Activated CD4-positive, alpha-beta memory T cell treated with anti-CD3 and anti-CD28 coated beads, Interleukin-2, amount 10 ng/mL, durations not matched to agents 7 days and 5 days (primary cell): ENCODE results near the gene SEC14L1. TPM values are rescaled to one million over a fixed set of nuclear protein-coding genes. Genes with fewer than 3 reads are reported as not detected.
A peak's percentile ranks its signal among the peaks of the same experiment; 100 is the strongest.

Experiments used
- CTCF ChIA-PET: fragments of 350-600 bp; sonication (Branson Sonifier 250); formaldehyde crosslinking; loops from one replicate; lab custom pipeline; 2021; ENCODE audit warnings: antibody characterized with exemption, inconsistent platforms; lab: Charles Lee
- POLR2A ChIA-PET: fragments of 350-600 bp; sonication (Branson Sonifier 250); formaldehyde crosslinking; loops from one replicate; lab custom pipeline; 2021; ENCODE audit warnings: antibody characterized with exemption; lab: Charles Lee
- DNase-seq: peaks from one replicate; pipeline ENCODE4 v3.0.0-alpha.2; 2020
- H3K27ac Mint-ChIP-seq: one replicate; pipeline ENCODE4 v1.8.0; 2021; ENCODE audit warnings: mild to moderate bottlenecking, mixed read lengths
- H3K27me3 Mint-ChIP-seq: one replicate; pipeline ENCODE4 v1.8.0; 2021; ENCODE audit warnings: mixed read lengths
- H3K36me3 Mint-ChIP-seq: one replicate; pipeline ENCODE4 v1.8.0; 2021; ENCODE audit warnings: low read depth, mixed read lengths
- H3K4me1 Mint-ChIP-seq: one replicate; pipeline ENCODE4 v1.8.0; 2021; ENCODE audit warnings: mixed read lengths
- H3K4me3 Mint-ChIP-seq: one replicate; pipeline ENCODE4 v1.8.0; 2021; ENCODE audit warnings: mild to moderate bottlenecking, mixed read lengths
- H3K9me3 Mint-ChIP-seq: one replicate; pipeline ENCODE4 v1.8.0; 2021; ENCODE audit warnings: mixed read lengths
- total RNA-seq, 2 experiments: library from RNA; stranded (reverse); gene quantifications; one replicate each; pipeline ENCODE4 v1.2.3, GENCODE V29; 2021

SEC14L1 gene
- total RNA-seq, 2 experiments from 2014 or later, result 77.2 to 82.2 TPM

- Mint-ChIP-seq H3K4me1 (no peaks in the 10 kb centered on the region), H3K27me3 (no peaks in the 10 kb centered on the region), H3K27ac (no peak overlapping the region), H3K36me3 (peaks cover 73% of the 10 kb centered on the region), H3K4me3 (no peak overlapping the region), H3K9me3 (no peaks in the 10 kb centered on the region)
- no peak for DNase-seq
- ChIA-PET POLR2A (no interaction called here), CTCF (interaction anchor here (0.7 kb wide), 1 partner anchor 993 kb away, joined by 3 read pairs; no protein-coding TSS in a partner anchor)
Measured at GRCh38 chr17:77210331-77210730, 69.6 kb downstream of the SEC14L1 start.

GRCh38 chr17:77210946-77211541 lies 70.3 kb downstream of the SEC14L1 start:
- Mint-ChIP-seq H3K4me1 (no peaks in the 10 kb centered on the region), H3K27ac (no peak overlapping the region), H3K4me3 (no peak overlapping the region), H3K27me3 (no peaks in the 10 kb centered on the region), H3K9me3 (no peaks in the 10 kb centered on the region), H3K36me3 (peaks cover 67% of the 10 kb centered on the region)
- DNase-seq, result no peak
- ChIA-PET CTCF (no interaction called here), POLR2A (no interaction called here)

DNA sequence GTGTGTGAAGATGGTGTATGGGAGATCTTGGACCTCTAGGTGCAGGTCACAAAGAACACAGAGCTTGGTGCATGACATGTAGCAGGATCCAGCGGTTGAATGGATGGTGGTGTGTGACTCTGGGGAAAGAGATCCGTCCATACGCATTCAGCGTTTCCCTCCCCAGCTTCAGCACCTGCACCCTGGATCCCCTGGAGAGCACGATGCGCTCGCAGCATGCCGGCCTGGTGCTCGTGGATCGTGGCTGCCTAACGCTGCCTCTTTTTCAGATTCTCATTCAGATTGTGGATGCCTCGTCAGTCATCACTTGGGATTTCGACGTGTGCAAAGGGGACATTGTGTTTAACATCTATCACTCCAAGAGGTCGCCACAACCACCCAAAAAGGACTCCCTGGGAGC lies 70.9 kb downstream of the SEC14L1 start:
- Mint-ChIP-seq H3K27ac (no peak overlapping the region), H3K4me3 (no peak overlapping the region)
- POLR2A ChIA-PET, result no interaction called here

DNA sequence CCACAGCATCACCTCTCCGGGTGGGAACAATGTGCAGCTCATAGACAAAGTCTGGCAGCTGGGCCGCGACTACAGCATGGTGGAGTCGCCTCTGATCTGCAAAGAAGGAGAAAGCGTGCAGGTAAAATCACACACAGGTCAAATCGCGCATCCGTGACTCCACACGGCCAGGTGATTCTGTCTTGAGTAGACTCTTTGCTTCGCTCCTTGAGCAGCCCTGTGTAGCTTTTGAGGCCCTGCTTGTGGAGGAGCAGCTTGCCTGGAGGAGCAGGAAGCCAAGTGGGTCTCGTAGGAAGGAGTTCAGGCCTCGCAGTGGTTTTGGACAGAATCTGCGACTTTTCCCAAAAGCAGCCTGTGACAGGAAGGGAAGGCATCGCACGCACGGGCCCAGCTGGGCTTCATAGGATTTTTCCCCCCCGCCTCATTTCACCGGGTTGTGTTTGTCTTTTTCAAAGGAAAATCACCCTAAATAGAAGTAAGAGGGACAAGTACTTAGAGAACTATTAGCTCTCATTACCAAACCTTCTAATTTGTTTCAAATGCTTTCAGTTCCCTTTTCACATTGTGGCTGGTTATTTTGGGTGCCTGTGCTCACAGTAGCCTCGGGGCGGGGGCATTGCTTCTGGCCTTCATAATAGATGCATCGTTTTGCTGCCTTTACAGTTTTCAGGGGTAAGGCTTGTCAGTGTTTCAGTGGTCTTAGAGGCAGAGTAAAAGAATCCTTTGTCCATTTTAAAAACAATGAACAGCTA lies 71.5 kb downstream of the SEC14L1 start:
- Mint-ChIP-seq H3K9me3 (no peaks in the 10 kb centered on the region), H3K27ac (no peak overlapping the region), H3K4me3 (no peak overlapping the region), H3K4me1 (no peaks in the 10 kb centered on the region), H3K36me3 (peaks cover 61% of the 10 kb centered on the region), H3K27me3 (no peaks in the 10 kb centered on the region)
- DNase-seq, result no peak
- ChIA-PET CTCF (no interaction called here), POLR2A (no interaction called here)

More for the DNA sequence above, 70.9 kb downstream of the SEC14L1 start:
- no peaks in the 10 kb centered on the region for H3K27me3 Mint-ChIP-seq
- H3K9me3 Mint-ChIP-seq, result no peaks in the 10 kb centered on the region
- CTCF ChIA-PET, result no interaction called here
- H3K4me1 Mint-ChIP-seq, result no peaks in the 10 kb centered on the region
- H3K36me3 Mint-ChIP-seq, result peaks cover 60% of the 10 kb centered on the region
- DNase-seq, result no peak

DNA sequence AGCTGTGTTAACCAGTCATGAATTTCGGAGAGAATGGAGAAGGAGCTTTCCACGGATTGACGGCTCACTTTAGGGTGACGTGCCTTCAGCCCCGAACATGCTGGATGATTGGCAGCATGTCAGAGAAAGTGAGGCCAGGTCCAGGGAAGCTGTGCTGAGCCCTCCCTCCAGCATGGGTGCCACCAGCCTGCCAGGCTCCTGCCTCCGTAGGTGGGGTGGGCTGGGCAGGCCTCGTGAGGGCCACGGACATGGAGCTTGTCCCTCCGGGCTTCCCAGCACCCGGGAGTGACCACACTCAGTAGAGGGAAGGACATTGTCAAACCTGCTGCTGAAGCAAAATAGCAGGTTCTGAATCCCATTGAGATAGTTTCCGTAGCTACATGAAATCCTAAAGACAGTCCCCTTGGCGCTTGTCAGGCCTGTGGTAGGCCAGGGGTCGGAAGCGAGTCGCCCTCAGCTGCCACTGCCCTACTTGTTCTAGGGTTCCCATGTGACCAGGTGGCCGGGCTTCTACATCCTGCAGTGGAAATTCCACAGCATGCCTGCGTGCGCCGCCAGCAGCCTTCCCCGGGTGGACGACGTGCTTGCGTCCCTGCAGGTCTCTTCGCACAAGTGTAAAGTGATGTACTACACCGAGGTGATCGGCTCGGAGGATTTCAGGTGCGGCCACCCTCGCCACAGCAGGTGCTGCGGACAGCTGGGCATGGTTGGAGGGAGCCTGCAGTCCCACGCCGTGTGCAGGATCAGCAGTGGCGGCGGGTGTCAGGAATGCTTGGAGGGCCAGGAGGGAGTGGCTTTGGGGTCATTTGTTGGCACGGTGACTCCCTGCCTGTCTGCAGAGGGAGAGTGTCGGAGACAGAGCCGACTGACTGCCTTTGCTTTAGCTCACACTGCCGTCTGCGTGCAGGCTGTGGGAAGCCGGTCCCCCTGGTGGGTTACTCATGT lies 72.3 kb downstream of the SEC14L1 start:
- H3K9me3 Mint-ChIP-seq, result no peaks in the 10 kb centered on the region
- H3K4me3 Mint-ChIP-seq, result no peak overlapping the region
- peaks cover 60% of the 10 kb centered on the region for H3K36me3 Mint-ChIP-seq
- CTCF ChIA-PET, result no interaction called here
- POLR2A ChIA-PET, result no interaction called here
- no peaks in the 10 kb centered on the region for H3K27me3 Mint-ChIP-seq
- no peak overlapping the region for H3K27ac Mint-ChIP-seq
- no peak for DNase-seq
- H3K4me1 Mint-ChIP-seq, result no peaks in the 10 kb centered on the region

GRCh38 chr17:77213778-77214132 lies 73.0 kb downstream of the SEC14L1 start:
- no peak for DNase-seq
- H3K4me3 Mint-ChIP-seq, result no peak overlapping the region
- H3K27ac Mint-ChIP-seq, result no peak overlapping the region
- ChIA-PET POLR2A (no interaction called here), CTCF (no interaction called here)
- no peaks in the 10 kb centered on the region for H3K4me1 Mint-ChIP-seq
- H3K27me3 Mint-ChIP-seq, result no peaks in the 10 kb centered on the region
- no peaks in the 10 kb centered on the region for H3K9me3 Mint-ChIP-seq
- peaks cover 57% of the 10 kb centered on the region for H3K36me3 Mint-ChIP-seq

- no peak for DNase-seq
- H3K4me1 Mint-ChIP-seq, result no peaks in the 10 kb centered on the region
- CTCF ChIA-PET, result no interaction called here
- H3K4me3 Mint-ChIP-seq, result no peak overlapping the region
- H3K9me3 Mint-ChIP-seq, result no peaks in the 10 kb centered on the region
- no peak overlapping the region for H3K27ac Mint-ChIP-seq
- no peaks in the 10 kb centered on the region for H3K27me3 Mint-ChIP-seq
- POLR2A ChIA-PET, result no interaction called here
- H3K36me3 Mint-ChIP-seq, result peaks cover 55% of the 10 kb centered on the region
Measured at GRCh38 chr17:77214328-77214727, 73.6 kb downstream of the SEC14L1 start.

DNA sequence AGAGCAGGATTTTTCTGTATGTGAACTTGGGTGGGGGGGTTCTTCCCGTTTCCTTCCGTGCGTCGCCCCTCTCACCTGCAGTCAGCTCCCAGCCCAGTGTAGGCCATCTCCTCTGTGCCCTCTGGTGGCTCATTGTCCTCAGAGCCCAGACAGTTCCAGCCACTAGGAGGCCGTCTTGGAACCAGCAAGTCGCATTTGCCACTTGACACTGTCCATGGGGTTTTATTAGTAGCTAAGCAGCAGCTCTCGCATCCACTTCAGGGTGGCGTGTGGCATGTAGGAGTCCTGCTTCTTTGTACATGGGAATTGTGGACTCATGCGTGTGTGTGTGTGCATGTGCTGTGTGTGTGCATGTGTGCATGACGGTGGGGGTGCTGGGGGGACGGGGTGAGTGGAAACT lies 74.0 kb downstream of the SEC14L1 start:
- Mint-ChIP-seq H3K27ac (no peak overlapping the region), H3K4me3 (no peak overlapping the region), H3K9me3 (no peaks in the 10 kb centered on the region), H3K4me1 (no peaks in the 10 kb centered on the region), H3K27me3 (no peaks in the 10 kb centered on the region), H3K36me3 (peaks cover 53% of the 10 kb centered on the region)
- ChIA-PET POLR2A (no interaction called here), CTCF (interaction anchor here (0.9 kb wide), 1 partner anchor 128 kb away, joined by 3 read pairs; no protein-coding TSS in a partner anchor)
- peak; percentile 24 for DNase-seq

DNA sequence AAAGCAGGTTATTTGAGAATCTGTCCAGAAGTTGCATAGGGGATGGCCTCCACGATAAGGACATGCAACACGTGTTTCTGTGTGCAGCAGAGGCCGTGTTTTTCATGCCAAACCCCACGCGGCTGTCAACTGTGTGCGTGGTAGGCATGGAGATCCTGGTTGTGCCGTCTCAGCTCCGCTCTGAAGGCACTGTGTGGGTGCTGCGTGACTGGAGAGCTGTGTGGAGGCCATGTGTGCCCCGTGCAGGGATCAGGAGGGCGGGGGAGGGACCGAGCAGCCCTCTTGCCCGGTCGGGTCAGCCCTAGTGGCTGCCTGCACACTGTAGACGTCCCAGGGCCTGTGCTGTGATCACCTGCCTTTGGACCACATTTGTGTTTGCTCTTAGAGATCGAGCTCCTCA lies 74.5 kb downstream of the SEC14L1 start:
- DNase-seq, result no peak
- Mint-ChIP-seq H3K36me3 (peaks cover 51% of the 10 kb centered on the region), H3K9me3 (no peaks in the 10 kb centered on the region), H3K27me3 (no peaks in the 10 kb centered on the region), H3K4me1 (no peaks in the 10 kb centered on the region), H3K27ac (no peak overlapping the region), H3K4me3 (no peak overlapping the region)
- ChIA-PET POLR2A (no interaction called here), CTCF (interaction anchor here (0.9 kb wide), 1 partner anchor 128 kb away, joined by 3 read pairs; no protein-coding TSS in a partner anchor)

DNA sequence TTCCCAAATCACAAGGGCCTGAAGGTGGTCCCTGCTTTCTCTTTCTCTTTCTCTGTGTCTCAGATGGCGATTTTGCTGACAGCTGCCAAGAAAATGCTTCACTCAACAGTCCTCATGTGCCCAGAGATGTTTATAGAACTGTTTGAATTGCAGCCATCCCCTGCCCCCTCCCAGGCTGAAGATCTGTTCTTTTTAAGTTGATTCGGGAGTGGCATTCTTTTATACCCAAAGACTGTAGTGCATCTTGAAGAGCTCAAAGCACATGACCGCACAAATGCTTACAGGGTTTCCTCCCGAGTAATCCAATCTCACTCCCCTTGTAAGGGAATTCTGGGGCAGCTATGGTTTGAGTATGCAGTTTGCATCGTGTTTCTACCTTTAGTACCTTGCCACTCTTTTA lies 75.7 kb downstream of the SEC14L1 start:
- no peak overlapping the region for H3K4me3 Mint-ChIP-seq
- peaks cover 40% of the 10 kb centered on the region for H3K36me3 Mint-ChIP-seq
- no peaks in the 10 kb centered on the region for H3K9me3 Mint-ChIP-seq
- no peak for DNase-seq
- CTCF ChIA-PET, result no interaction called here
- no peaks in the 10 kb centered on the region for H3K4me1 Mint-ChIP-seq
- POLR2A ChIA-PET, result no interaction called here
- H3K27ac Mint-ChIP-seq, result no peak overlapping the region
- no peaks in the 10 kb centered on the region for H3K27me3 Mint-ChIP-seq

- Mint-ChIP-seq H3K27ac (no peak overlapping the region), H3K27me3 (no peaks in the 10 kb centered on the region), H3K36me3 (peaks cover 35% of the 10 kb centered on the region), H3K4me3 (no peak overlapping the region), H3K9me3 (no peaks in the 10 kb centered on the region), H3K4me1 (no peaks in the 10 kb centered on the region)
- POLR2A ChIA-PET, result no interaction called here
- DNase-seq, result no peak
- CTCF ChIA-PET, result no interaction called here
Measured at GRCh38 chr17:77217123-77217522, 76.4 kb downstream of the SEC14L1 start.

DNA sequence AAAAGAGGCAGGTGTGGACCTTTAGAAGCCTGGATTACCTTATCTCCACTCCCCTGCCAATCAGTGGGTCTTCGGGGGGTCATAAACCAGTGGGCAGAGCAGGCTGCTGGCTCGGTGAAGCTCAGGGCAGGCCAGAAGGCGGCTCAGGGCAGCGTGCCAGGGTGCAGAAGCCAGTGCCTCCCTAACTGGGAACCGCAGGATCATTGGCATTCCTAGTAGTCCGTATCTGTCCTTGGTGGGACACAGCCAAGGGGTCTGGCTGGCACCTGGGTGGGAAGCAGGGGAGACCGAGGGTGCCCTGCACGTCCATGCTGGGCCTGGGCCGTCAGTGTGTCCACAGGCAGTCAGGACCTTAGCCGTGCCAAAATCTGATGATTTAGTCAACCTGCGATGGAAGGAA lies 76.8 kb downstream of the SEC14L1 start:
- CTCF ChIA-PET, result no interaction called here
- no peak for DNase-seq
- POLR2A ChIA-PET, result no interaction called here
- no peaks in the 10 kb centered on the region for H3K27me3 Mint-ChIP-seq
- no peak overlapping the region for H3K4me3 Mint-ChIP-seq
- H3K4me1 Mint-ChIP-seq, result no peaks in the 10 kb centered on the region
- no peak overlapping the region for H3K27ac Mint-ChIP-seq
- no peaks in the 10 kb centered on the region for H3K9me3 Mint-ChIP-seq
- peaks cover 36% of the 10 kb centered on the region for H3K36me3 Mint-ChIP-seq

GRCh38 chr17:77218902-77219301 lies 78.1 kb downstream of the SEC14L1 start:
- CTCF ChIA-PET, result no interaction called here
- Mint-ChIP-seq H3K36me3 (peaks cover 26% of the 10 kb centered on the region), H3K9me3 (peaks cover 3% of the 10 kb centered on the region), H3K4me1 (no peaks in the 10 kb centered on the region), H3K4me3 (no peak overlapping the region), H3K27ac (no peak overlapping the region), H3K27me3 (no peaks in the 10 kb centered on the region)
- DNase-seq, result no peak
- POLR2A ChIA-PET, result no interaction called here
